Testis (tissue), 3 donors: Measurements from ENCODE around the gene PHF12. TPM values are rescaled to one million over a fixed set of nuclear protein-coding genes. Genes with fewer than 3 reads are reported as not detected.

Experiments
- DNase-seq: peaks from one replicate; pipeline ENCODE4 v3.0.0-alpha.2; 2019
- H3K27ac ChIP-seq, 2 donors: fragments of 200-600 bp; sonication (generic); one replicate each; pipeline ENCODE4 v1.5.1; 2019
- H3K27me3 ChIP-seq: fragments of 200-600 bp; sonication (generic); one replicate; pipeline ENCODE4 v1.5.1; 2019
- H3K36me3 ChIP-seq: fragments of 200-600 bp; sonication (generic); one replicate; pipeline ENCODE4 v1.5.1; 2017; ENCODE audit warnings: low read depth; ENCODE audit errors: missing control alignments
- H3K4me1 ChIP-seq: fragments of 200-600 bp; sonication (generic); one replicate; pipeline ENCODE4 v1.5.1; 2019
- H3K4me3 ChIP-seq, 2 donors: fragments of 200-600 bp; sonication (generic); one replicate each; pipeline ENCODE4 v1.5.1; 2017 to 2019
- H3K9me3 ChIP-seq: fragments of 200-600 bp; sonication (generic); one replicate; pipeline ENCODE4 v1.5.1; 2017
- CTCF ChIP-seq, 3 experiments: fragments of 450-650 bp in 2 of 3; fragments of 200-600 bp in 1 of 3; sonication (generic) in 1 of 3; IDR thresholded peaks; one replicate each; pipeline ENCODE4 v1.5.1; 2016 to 2019; ENCODE audit warnings: antibody characterized with exemption in 3 of 3, mild to moderate bottlenecking in 2 of 3, moderate library complexity in 1 of 3
- POLR2A ChIP-seq: fragments of 450-650 bp; IDR thresholded peaks from one replicate; pipeline ENCODE4 v1.6.1; 2017; ENCODE audit warnings: antibody characterized with exemption, mild to moderate bottlenecking, moderate library complexity
- WGBS, 2 donors: methylation state at CpG; one replicate each; pipeline ENCODE4 v1.1.5; 2018; 5-methylcytosine and 5-hydroxymethylcytosine counted together
- intact Hi-C: fragments of 100-400 bp; cut with DNase I; formaldehyde crosslinking; loops from one replicate; pipeline ENCODE4 v1.15.1; 2023; ENCODE audit warnings: low total_unique reads
- polyA plus RNA-seq: library from polyadenylated mRNA; stranded (reverse); fragments of 350-450 nt; fragmentation: Illumina TruSeq; extraction: RNeasy Lipid Tissue Mini Kit (QIAGEN cat#74804); gene quantifications from one replicate; pipeline ENCODE4 v1.2.3, GENCODE V29; 2014; ENCODE audit warnings: low read depth, low replicate concordance; ENCODE audit not compliant: insufficient read depth
- total RNA-seq, 2 donors: library from RNA; depleted of rRNA; stranded (reverse); fragments of >200 nt; gene quantifications; one replicate each; pipeline ENCODE4 v1.2.3, GENCODE V29; 2016

The PHF12 gene
- total and polyA plus RNA-seq, 3 donors from 2014 or later: 38.8 to 85.3 (median 82.4) TPM

DNA sequence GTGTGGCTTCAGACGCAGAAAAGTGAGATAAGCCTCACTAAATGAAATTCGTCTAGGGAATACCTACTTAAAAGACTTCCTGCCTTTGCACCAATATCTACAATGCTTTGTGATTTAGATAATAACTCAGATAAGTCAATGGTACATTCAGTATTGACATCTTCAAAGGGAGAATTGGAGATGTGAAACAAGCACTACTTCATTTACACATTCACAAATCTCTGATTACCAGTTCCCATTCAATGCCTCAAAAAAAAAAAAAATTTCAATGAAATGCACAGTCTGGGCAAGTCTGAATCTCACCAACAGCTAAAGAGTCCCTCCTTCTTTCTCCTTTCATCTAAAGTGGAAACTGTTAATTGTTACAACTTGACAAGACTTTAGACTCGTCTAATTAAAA, 3.7 kb downstream of the PHF12 start:
- DNase-seq: no peak
- no peak for TF ChIP-seq CTCF (IDR thresholded peaks at IDR 0.05)
- no peak for TF ChIP-seq POLR2A
- peaks cover 14% of the 10 kb centered on the region for H3K4me1 ChIP-seq

DNA sequence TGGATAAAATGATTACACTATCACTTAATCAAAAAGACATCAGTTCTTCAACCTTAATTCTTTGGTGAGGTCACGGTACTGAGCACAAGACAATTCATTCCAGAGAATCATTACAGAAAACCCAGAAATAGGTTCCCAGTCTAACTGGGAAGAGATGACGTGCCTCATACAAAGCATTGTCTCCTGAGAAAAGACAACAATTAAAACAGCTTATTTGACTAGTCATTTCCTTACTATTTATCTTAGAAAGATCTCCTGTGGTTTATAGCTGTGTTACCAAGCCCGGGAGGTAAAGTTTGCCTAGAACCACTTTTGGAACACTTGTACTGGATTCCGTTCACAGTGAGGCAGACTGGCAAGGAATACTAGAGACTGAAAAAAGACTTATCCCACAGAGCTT, 5.1 kb downstream of the PHF12 start:
- TF ChIP-seq POLR2A: no peak
- no peak for TF ChIP-seq CTCF (IDR thresholded peaks at IDR 0.05)
- 53 to 71% methylated on average over 4 of the region's 4 CpGs for WGBS, 2 donors
- H3K4me1 ChIP-seq: peaks cover 13% of the 10 kb centered on the region
- no peaks in the 10 kb centered on the region for H3K9me3 ChIP-seq
- peak overlapping the region in 1 of 2 donors; percentile 5 for H3K27ac ChIP-seq
- no peak for DNase-seq
- no peaks in the 10 kb centered on the region for H3K27me3 ChIP-seq
- intact Hi-C loops: no loop called here
- H3K36me3 ChIP-seq: no peaks in the 10 kb centered on the region
- H3K4me3 ChIP-seq: no peak overlapping the region

More for the DNA sequence above, 3.7 kb downstream of the PHF12 start:
- peak overlapping the region in 1 of 2 donors; percentile 93 for H3K27ac ChIP-seq
- WGBS, 2 donors: 34 to 37% methylated on average over 3 of the region's 3 CpGs
- H3K27me3 ChIP-seq: no peaks in the 10 kb centered on the region
- intact Hi-C loops: no loop called here
- H3K4me3 ChIP-seq: no peak overlapping the region
- H3K36me3 ChIP-seq: no peaks in the 10 kb centered on the region
- H3K9me3 ChIP-seq: no peaks in the 10 kb centered on the region

DNA sequence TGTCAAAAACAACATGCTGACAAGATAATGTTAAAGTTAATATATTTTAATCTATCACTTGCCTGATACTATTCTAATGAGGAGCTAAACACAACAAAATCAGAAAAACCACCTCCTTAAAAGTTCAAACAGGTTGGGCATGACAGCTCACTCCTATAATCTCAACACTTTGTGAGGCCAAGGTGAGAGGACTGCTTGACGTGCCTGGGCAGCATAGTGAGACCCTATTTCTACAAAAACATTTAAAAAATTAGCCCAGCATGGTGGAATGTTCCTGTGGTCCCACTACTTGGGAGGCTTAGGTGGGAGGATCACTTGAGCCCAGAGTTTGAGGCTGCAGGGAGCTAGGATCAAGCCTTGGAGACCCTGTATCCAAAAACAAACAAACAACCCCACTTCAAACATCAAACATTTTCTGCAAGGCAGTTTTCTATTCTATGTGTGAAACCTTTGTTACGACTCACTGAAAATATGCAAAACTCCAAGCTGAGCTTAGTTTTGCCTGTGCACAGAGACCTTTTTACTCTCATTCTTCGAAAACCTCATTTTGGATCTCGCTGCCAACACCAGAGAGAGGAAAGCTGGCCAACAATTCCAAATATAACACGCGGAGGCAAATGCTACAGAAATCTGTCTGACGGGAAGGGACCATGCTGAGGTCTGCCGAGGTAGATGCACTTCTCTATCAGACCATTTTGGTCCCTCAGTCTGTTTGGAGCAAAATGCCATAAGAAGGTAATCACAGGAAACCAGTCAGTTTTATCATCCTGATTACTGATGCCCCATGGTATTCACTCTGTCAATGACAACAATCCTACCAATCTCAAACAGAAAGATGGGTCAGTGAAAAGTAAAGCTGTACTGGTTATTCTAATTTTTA, 6.2 kb downstream of the PHF12 start:
- Histone ChIP-seq H3K4me3 (no peak overlapping the region), H3K9me3 (no peaks in the 10 kb centered on the region), H3K27me3 (no peaks in the 10 kb centered on the region), H3K36me3 (no peaks in the 10 kb centered on the region), H3K4me1 (peaks cover 19% of the 10 kb centered on the region), H3K27ac (no peak overlapping the region)
- no peak for DNase-seq
- TF ChIP-seq POLR2A: no peak
- no peak for TF ChIP-seq CTCF (IDR thresholded peaks at IDR 0.05)
- WGBS, 2 donors: 41 to 45% methylated on average over 8 of the region's 8 CpGs
- intact Hi-C loops: no loop called here

- TF ChIP-seq POLR2A (no peak), CTCF (IDR thresholded peaks at IDR 0.05) (no peak)
- H3K4me3 ChIP-seq: no peak overlapping the region
- H3K4me1 ChIP-seq: peaks cover 26% of the 10 kb centered on the region
- H3K27ac ChIP-seq: no peak overlapping the region
- 66 to 81% methylated on average over 4 of the region's 4 CpGs for WGBS, 2 donors
- no peaks in the 10 kb centered on the region for H3K9me3 ChIP-seq
- DNase-seq: no peak
- H3K36me3 ChIP-seq: no peaks in the 10 kb centered on the region
- intact Hi-C loops: no loop called here
- no peaks in the 10 kb centered on the region for H3K27me3 ChIP-seq
These were observed 7.0 kb downstream of the PHF12 start for GRCh38 chr17:28944343-28944742.

DNA sequence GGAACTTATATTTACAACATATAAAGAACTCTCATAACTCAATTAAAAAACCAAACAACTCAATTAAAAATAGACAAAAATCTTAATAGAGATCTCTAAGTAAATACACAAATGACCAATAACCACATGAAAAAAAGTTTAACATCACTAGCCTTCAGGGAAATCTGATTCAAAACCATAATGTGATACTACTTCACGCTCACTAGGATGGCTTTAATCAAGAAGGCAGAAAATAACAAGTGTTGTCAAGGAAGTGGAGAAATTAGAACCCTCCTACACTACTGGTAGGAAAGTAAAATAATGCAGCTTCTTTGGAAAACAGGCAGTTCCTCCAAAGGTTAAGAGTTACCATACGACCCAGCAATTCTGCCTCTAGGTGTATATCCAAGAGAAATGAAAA, 8.4 kb downstream of the PHF12 start:
- no peak overlapping the region for H3K27ac ChIP-seq
- intact Hi-C loops: no loop called here
- no peaks in the 10 kb centered on the region for H3K36me3 ChIP-seq
- H3K9me3 ChIP-seq: no peaks in the 10 kb centered on the region
- no peak overlapping the region for H3K4me3 ChIP-seq
- H3K4me1 ChIP-seq: peaks cover 30% of the 10 kb centered on the region
- no peak for DNase-seq
- no peak for TF ChIP-seq POLR2A
- no peak for TF ChIP-seq CTCF (IDR thresholded peaks at IDR 0.05)
- no peaks in the 10 kb centered on the region for H3K27me3 ChIP-seq
- WGBS, 2 donors: 89 to 91% methylated on average over 2 of the region's 2 CpGs
